Trophoblast cell (in vitro differentiated cells and primary cell): ENCODE data around the gene MMAB.
A peak's percentile ranks its signal among the peaks of the same experiment; 100 is the strongest.

ENCODE experiments used
- DNase-seq, 2 donors: peaks; one replicate each; pipeline ENCODE4 v3.0.0-alpha.2; 2016
- H2AFZ ChIP-seq: 2 replicates; pipeline ENCODE4 v1.6.1; 2013; ENCODE audit warnings: low read length, moderate library complexity, mild to moderate bottlenecking; ENCODE audit not compliant: insufficient read depth, poor library complexity
- H2AK5ac ChIP-seq: 2 replicates; pipeline ENCODE4 v1.6.1; 2013; ENCODE audit warnings: mild to moderate bottlenecking, low read length
- H2BK120ac ChIP-seq: 2 replicates; pipeline ENCODE4 v1.6.1; 2013; ENCODE audit warnings: low read length, mild to moderate bottlenecking, moderate library complexity; ENCODE audit not compliant: insufficient read depth, poor library complexity
- H2BK12ac ChIP-seq: 2 replicates; pipeline ENCODE4 v1.6.1; 2013; ENCODE audit warnings: mild to moderate bottlenecking, low read length, moderate library complexity
- H2BK5ac ChIP-seq: 2 replicates; pipeline ENCODE4 v1.6.1; 2013; ENCODE audit warnings: low read length, low read depth, moderate library complexity, mild to moderate bottlenecking; ENCODE audit not compliant: poor library complexity
- H3K14ac ChIP-seq: 2 replicates; pipeline ENCODE4 v1.6.1; 2013; ENCODE audit warnings: mild to moderate bottlenecking, low read length
- H3K18ac ChIP-seq: 2 replicates; pipeline ENCODE4 v1.6.1; 2013; ENCODE audit warnings: mild to moderate bottlenecking, low read length
- H3K23ac ChIP-seq: 2 replicates; pipeline ENCODE4 v1.6.1; 2013; ENCODE audit warnings: low read length
- H3K27ac ChIP-seq: 2 replicates; pipeline ENCODE4 v1.5.1; 2013; ENCODE audit warnings: low read depth, mild to moderate bottlenecking, inconsistent platforms, low read length, moderate library complexity
- H3K27me3 ChIP-seq: 2 replicates; pipeline ENCODE4 v1.6.1; 2013; ENCODE audit warnings: inconsistent platforms, mild to moderate bottlenecking, low read length, moderate library complexity; ENCODE audit not compliant: insufficient read depth
- H3K36me3 ChIP-seq, 2 experiments: 1 replicate in 1 of 2; 2 replicates in 1 of 2; pipeline ENCODE4 v1.6.1; 2013; ENCODE audit warnings: low read length in 2 of 2, mild to moderate bottlenecking in 2 of 2, moderate library complexity in 1 of 2; ENCODE audit not compliant: insufficient read depth in 2 of 2, control insufficient read depth in 1 of 2
- H3K4ac ChIP-seq: 2 replicates; pipeline ENCODE4 v1.6.1; 2013; ENCODE audit warnings: low read depth, mild to moderate bottlenecking, low read length, moderate library complexity
- H3K4me1 ChIP-seq, 2 experiments: 1 replicate in 1 of 2; 2 replicates in 1 of 2; pipeline ENCODE4 v1.6.1; 2013; ENCODE audit warnings: low read length in 2 of 2, mild to moderate bottlenecking in 2 of 2, moderate library complexity in 1 of 2; ENCODE audit not compliant: insufficient read depth in 2 of 2, control insufficient read depth in 1 of 2
- H3K4me2 ChIP-seq: 2 replicates; pipeline ENCODE4 v1.6.1; 2013; ENCODE audit warnings: inconsistent platforms, mild to moderate bottlenecking, low read length, moderate library complexity
- H3K4me3 ChIP-seq: 2 replicates; pipeline ENCODE4 v1.5.1; 2013; ENCODE audit warnings: mild to moderate bottlenecking, low read depth, low read length, inconsistent platforms
- H3K79me1 ChIP-seq: one replicate; pipeline ENCODE4 v1.6.1; 2013; ENCODE audit warnings: low read length
- H3K79me2 ChIP-seq: 2 replicates; pipeline ENCODE4 v1.6.1; 2013; ENCODE audit warnings: low read length, mild to moderate bottlenecking; ENCODE audit not compliant: control insufficient read depth, insufficient read depth, poor library complexity
- H3K9ac ChIP-seq: 2 replicates; pipeline ENCODE4 v1.6.1; 2013; ENCODE audit warnings: mild to moderate bottlenecking, low read length
- H3K9me3 ChIP-seq: 2 replicates; pipeline ENCODE4 v1.6.1; 2013; ENCODE audit warnings: low read depth, mild to moderate bottlenecking, control low read depth, inconsistent platforms, low read length; ENCODE audit not compliant: insufficient read depth
- H4K12ac ChIP-seq: 2 replicates; pipeline ENCODE4 v1.6.1; 2013; ENCODE audit warnings: low read depth, mild to moderate bottlenecking, low read length, moderate library complexity
- H4K8ac ChIP-seq: 2 replicates; pipeline ENCODE4 v1.6.1; 2013; ENCODE audit warnings: low read depth, mild to moderate bottlenecking, low read length, moderate library complexity
- H4K91ac ChIP-seq: one replicate; pipeline ENCODE4 v1.6.1; 2013; ENCODE audit warnings: low read depth, mild to moderate bottlenecking, low read length, moderate library complexity
- WGBS: extraction: QIAGEN DNeasy Blood & Tissue Kit; methylation state at CpG from one replicate; pipeline ENCODE4 v1.1.7; 2013; ENCODE audit warnings: missing lambda C conversion rate; ENCODE audit not compliant: insufficient read length, insufficient coverage; ENCODE audit errors: extremely low coverage; 5-methylcytosine and 5-hydroxymethylcytosine counted together

MMAB gene

DNA sequence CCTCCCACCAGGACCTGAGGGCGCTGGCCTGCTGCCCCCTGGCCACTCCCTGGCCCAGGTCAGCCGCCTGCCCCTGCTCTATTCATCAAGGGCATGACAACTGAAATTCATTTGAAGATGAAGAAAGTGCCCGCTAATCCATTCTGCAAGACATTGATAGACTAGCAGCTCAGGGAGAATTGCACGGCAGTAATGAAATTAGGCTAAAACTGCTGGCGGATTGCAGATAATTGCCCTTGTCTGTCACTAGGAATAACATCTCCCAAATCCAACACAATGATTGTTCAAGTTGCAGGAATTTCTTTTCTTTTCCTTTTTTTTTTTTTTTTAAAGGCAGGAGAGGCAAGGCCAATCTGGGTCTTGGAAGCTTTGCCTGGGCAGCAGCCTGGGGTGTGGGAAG is 44.8 kb upstream of the MMAB start:
- no peak for DNase-seq
- H3K9ac ChIP-seq: no peak overlapping the region
- H3K18ac ChIP-seq: no peak overlapping the region
- H2AFZ ChIP-seq: no peak overlapping the region
- no peaks in the 10 kb centered on the region for H3K27me3 ChIP-seq
- H4K8ac ChIP-seq: no peak overlapping the region
- H3K79me1 ChIP-seq: no peaks in the 10 kb centered on the region
- H2BK12ac ChIP-seq: no peak overlapping the region
- H3K4me1 ChIP-seq: no peaks in the 10 kb centered on the region
- H3K4me2 ChIP-seq: no peak overlapping the region
- no peak overlapping the region for H3K14ac ChIP-seq
- no peaks in the 10 kb centered on the region for H3K79me2 ChIP-seq
- no peak overlapping the region for H2BK120ac ChIP-seq
- no peak overlapping the region for H3K4ac ChIP-seq
- no peak overlapping the region for H2AK5ac ChIP-seq
- no peaks in the 10 kb centered on the region for H3K36me3 ChIP-seq
- no peaks in the 10 kb centered on the region for H3K9me3 ChIP-seq
- no peak overlapping the region for H3K4me3 ChIP-seq
- no peak overlapping the region for H3K23ac ChIP-seq
- no CpG with 5 or more reads among the region's 5 CpGs for WGBS
- H4K12ac ChIP-seq: no peak overlapping the region
- H2BK5ac ChIP-seq: no peak overlapping the region
- H3K27ac ChIP-seq: no peak overlapping the region
- no peak overlapping the region for H4K91ac ChIP-seq

GRCh38 chr12:109617491-109617890 is 44.2 kb upstream of the MMAB start:
- WGBS: no CpG with 5 or more reads among the region's 10 CpGs
- no peak overlapping the region for H3K14ac ChIP-seq
- H4K91ac ChIP-seq: no peak overlapping the region
- no peak overlapping the region for H3K9ac ChIP-seq
- H3K4me2 ChIP-seq: no peak overlapping the region
- no peak overlapping the region for H3K18ac ChIP-seq
- H3K36me3 ChIP-seq: no peaks in the 10 kb centered on the region
- no peak overlapping the region for H2AFZ ChIP-seq
- H2BK120ac ChIP-seq: no peak overlapping the region
- H3K4me1 ChIP-seq: no peaks in the 10 kb centered on the region
- no peak overlapping the region for H4K8ac ChIP-seq
- no peak overlapping the region for H2BK5ac ChIP-seq
- no peak overlapping the region for H4K12ac ChIP-seq
- H2AK5ac ChIP-seq: no peak overlapping the region
- H3K27me3 ChIP-seq: no peaks in the 10 kb centered on the region
- no peak overlapping the region for H3K4me3 ChIP-seq
- no peaks in the 10 kb centered on the region for H3K9me3 ChIP-seq
- no peak overlapping the region for H3K4ac ChIP-seq
- no peak for DNase-seq
- H3K79me1 ChIP-seq: no peaks in the 10 kb centered on the region
- no peak overlapping the region for H2BK12ac ChIP-seq
- H3K27ac ChIP-seq: no peak overlapping the region
- no peak overlapping the region for H3K23ac ChIP-seq
- H3K79me2 ChIP-seq: no peaks in the 10 kb centered on the region

DNA sequence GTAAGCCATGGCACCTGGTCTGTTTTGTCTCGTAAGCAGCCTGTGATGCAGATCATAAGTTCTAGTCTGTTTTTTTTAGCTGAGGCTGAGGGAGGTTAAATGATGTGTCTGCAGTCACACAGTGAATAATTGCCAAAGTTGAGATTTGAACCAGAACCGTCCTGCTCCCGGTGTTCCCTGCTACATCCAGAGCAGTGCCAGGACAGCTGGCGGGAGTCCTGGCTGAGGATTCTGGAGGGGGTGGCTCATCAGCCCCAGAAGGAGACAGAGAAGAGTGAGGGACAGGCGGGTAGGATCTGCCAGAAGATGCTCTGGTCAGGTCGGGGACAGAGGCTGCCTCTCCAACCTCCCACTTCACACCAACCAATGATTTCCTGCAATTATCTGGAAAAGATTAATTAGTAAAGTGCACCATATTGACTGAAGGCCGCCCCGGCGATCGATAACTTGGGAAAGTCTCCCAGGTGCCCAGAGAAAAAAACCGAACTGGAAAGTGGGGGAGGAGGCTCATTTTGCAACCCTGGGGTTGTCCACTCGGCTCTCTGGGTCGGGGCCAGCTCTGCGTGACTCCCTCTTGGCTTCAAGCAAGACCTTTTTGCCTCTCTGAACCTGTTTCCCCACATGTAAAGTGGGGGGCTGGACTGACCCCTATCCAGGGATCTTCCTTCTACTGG is 42.4 kb upstream of the MMAB start:
- no peaks in the 10 kb centered on the region for H3K27me3 ChIP-seq
- no peak overlapping the region for H4K8ac ChIP-seq
- H3K23ac ChIP-seq: no peak overlapping the region
- H3K4ac ChIP-seq: no peak overlapping the region
- H2BK12ac ChIP-seq: no peak overlapping the region
- no peaks in the 10 kb centered on the region for H3K9me3 ChIP-seq
- no peak overlapping the region for H3K4me2 ChIP-seq
- no peak overlapping the region for H3K14ac ChIP-seq
- H4K91ac ChIP-seq: no peak overlapping the region
- no peak overlapping the region for H2AFZ ChIP-seq
- no peak overlapping the region for H3K27ac ChIP-seq
- H2BK5ac ChIP-seq: no peak overlapping the region
- H3K4me3 ChIP-seq: no peak overlapping the region
- no peaks in the 10 kb centered on the region for H3K4me1 ChIP-seq
- DNase-seq: no peak
- no peak overlapping the region for H4K12ac ChIP-seq
- no CpG with 5 or more reads among the region's 14 CpGs for WGBS
- H3K79me2 ChIP-seq: no peaks in the 10 kb centered on the region
- no peak overlapping the region for H2AK5ac ChIP-seq
- H3K79me1 ChIP-seq: no peaks in the 10 kb centered on the region
- no peaks in the 10 kb centered on the region for H3K36me3 ChIP-seq
- no peak overlapping the region for H3K9ac ChIP-seq
- H2BK120ac ChIP-seq: no peak overlapping the region
- no peak overlapping the region for H3K18ac ChIP-seq

GRCh38 chr12:109613649-109614455 is 40.5 kb upstream of the MMAB start:
- Histone ChIP-seq H2BK120ac (no peak overlapping the region), H3K9ac (no peak overlapping the region), H3K27ac (no peak overlapping the region), H3K18ac (no peak overlapping the region), H3K4me1 (no peaks in the 10 kb centered on the region), H3K79me1 (no peaks in the 10 kb centered on the region), H2BK12ac (no peak overlapping the region), H3K23ac (no peak overlapping the region), H3K4me2 (no peak overlapping the region), H4K12ac (no peak overlapping the region), H2BK5ac (no peak overlapping the region), H4K91ac (no peak overlapping the region), H3K36me3 (no peaks in the 10 kb centered on the region), H2AK5ac (no peak overlapping the region), H3K9me3 (peaks cover 2% of the 10 kb centered on the region), H3K27me3 (no peaks in the 10 kb centered on the region), H3K79me2 (no peaks in the 10 kb centered on the region), H3K14ac (no peak overlapping the region), H2AFZ (no peak overlapping the region), H3K4ac (no peak overlapping the region), H3K4me3 (no peak overlapping the region), H4K8ac (no peak overlapping the region)
- WGBS: no CpG with 5 or more reads among the region's 26 CpGs
- peak in 1 of 2 donors; percentile 32 for DNase-seq
